Keratinocyte (primary cell): Measurements from ENCODE around the gene TMEM100.

Experiments used
- EZH2 ChIP-seq: IDR thresholded peaks from one replicate; pipeline ENCODE4 v1.6.1; 2012; ENCODE audit warnings: inconsistent platforms, mild to moderate bottlenecking, low read length, moderate library complexity
- TF ChIP-seq, protein P1 (sequence below), 3 experiments: IDR thresholded peaks in 1 of 3; conservative IDR thresholded peaks in 1 of 3; optimal IDR thresholded peaks in 1 of 3; 2 replicates in 2 of 3; 3 replicates in 1 of 3; pipeline versions ENCODE3 to v1.5.1; 2011; ENCODE audit warnings: low read length in 3 of 3, mild to moderate bottlenecking in 3 of 3, moderate library complexity in 2 of 3, control low read depth in 1 of 3, inconsistent platforms in 1 of 3; ENCODE audit not compliant: insufficient read depth in 2 of 3; ENCODE audit errors: extremely low read depth in 1 of 3

DNA sequence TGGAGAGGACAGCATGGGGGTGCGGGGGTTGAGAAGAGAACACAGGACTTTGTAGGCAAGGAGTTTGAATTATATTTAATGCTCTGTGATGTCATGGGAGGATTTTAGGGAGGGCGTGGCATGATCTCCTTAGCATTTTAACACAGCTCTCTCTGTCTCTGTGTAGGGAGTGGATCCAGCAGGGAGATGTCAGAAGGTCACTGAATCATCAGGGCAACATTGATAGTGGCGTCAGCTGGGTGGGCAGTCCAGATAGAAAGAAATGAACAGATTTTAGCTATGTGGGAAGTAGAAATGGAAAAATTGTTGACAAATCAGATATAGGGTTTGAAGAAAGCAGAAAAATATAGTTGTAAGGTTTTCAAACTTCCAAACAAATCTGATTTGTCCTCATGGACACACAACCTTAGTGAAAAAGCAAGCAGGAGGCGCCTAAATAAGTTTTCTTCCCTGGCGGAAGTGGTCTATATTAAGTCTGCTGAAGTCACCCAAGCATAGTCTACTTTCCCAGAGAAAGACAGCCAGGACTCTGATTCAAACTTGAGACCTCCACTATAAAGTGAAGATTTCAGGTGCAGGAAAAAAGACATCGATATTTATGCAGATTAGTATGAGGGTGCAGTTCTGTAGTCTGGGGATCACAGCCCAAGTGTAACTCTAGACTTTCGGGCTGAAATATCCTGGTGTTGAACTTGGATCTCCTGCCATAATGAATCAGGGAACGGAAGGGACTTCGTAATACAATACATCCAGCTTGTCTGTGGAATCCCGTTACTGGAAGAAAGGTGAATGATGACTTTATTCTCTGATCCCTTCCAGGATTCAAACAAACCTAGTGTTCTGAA lies 18.1 kb upstream of the TMEM100 start:
- TF ChIP-seq, protein P1, sequence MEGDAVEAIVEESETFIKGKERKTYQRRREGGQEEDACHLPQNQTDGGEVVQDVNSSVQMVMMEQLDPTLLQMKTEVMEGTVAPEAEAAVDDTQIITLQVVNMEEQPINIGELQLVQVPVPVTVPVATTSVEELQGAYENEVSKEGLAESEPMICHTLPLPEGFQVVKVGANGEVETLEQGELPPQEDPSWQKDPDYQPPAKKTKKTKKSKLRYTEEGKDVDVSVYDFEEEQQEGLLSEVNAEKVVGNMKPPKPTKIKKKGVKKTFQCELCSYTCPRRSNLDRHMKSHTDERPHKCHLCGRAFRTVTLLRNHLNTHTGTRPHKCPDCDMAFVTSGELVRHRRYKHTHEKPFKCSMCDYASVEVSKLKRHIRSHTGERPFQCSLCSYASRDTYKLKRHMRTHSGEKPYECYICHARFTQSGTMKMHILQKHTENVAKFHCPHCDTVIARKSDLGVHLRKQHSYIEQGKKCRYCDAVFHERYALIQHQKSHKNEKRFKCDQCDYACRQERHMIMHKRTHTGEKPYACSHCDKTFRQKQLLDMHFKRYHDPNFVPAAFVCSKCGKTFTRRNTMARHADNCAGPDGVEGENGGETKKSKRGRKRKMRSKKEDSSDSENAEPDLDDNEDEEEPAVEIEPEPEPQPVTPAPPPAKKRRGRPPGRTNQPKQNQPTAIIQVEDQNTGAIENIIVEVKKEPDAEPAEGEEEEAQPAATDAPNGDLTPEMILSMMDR (optimal IDR thresholded peaks at IDR 0.05 in 1 of 3, IDR thresholded peaks at IDR 0.05 in 1 of 3, conservative IDR thresholded peaks at IDR 0.05 in 1 of 3; ENCODE audit: extremely low read depth in 1 of 3, insufficient read depth in 2 of 3, low read length in 3 of 3) = no peak
- TF ChIP-seq EZH2 = no peak
